GM19099 (cell line): Measurements from ENCODE around the gene CNGA3.

Source experiments
- POLR2A ChIP-seq: IDR thresholded peaks from 3 replicates; pipeline ENCODE4 v1.6.1; 2011; ENCODE audit warnings: low read depth; ENCODE audit not compliant: insufficient read length; ENCODE audit errors: extremely low read depth

The CNGA3 gene

GRCh38 chr2:98382739-98383138, 36.5 kb downstream of the CNGA3 start:
- TF ChIP-seq POLR2A: no peak

GRCh38 chr2:98383166-98383565, 36.9 kb downstream of the CNGA3 start:
- no peak for TF ChIP-seq POLR2A

DNA sequence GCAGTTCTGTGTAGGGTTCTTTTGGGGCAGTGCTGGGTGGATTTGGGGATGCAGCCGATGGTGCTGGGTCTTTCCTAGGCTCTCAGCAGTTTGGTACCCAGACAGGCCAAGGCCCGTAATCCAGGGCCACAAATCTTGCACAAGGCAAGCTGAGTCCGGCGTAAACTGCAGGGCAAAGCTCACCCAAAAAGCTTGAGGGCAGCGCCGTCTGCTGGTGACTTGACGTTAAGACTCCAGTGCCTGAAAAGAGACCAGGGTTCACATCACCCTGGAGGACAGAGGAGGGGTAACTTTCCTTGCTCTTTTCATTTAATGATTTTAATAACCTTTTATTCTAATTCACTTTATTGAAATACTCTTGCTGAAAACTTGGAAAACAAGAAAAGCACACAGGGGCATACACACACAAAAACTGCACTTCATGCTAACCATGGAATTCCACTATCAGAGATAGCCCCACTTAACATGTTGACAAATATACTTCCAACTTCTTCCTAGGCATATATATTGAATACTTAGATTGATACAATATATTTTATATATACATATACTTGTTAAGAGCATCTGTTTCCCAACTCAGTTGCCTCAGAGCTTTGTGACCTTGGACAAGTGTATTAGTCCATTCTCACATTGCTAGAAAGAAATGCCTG, 38.9 kb downstream of the CNGA3 start:
- no peak for TF ChIP-seq POLR2A

DNA sequence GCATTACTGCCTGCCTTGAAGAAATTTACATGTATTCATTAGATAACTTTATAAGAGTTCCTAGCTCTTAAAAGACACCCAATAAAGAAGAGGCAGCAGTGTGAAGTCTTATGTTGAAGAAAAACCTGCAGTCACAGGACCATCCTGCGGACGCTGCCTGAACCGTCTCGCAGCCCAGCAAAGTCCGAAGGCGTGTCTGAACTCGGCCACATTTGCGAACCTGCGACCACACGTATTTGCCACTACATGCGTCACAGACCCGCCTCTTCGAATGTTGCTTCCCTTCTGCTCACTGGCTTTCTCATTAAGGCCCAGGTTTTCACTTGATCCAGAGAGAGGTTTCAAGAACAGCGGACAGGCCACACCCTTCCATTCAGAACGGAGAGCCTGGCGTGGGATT, 41.2 kb downstream of the CNGA3 start:
- TF ChIP-seq POLR2A: no peak

- no peak for TF ChIP-seq POLR2A
These were observed 41.8 kb downstream of the CNGA3 start for GRCh38 chr2:98388081-98388480.

DNA sequence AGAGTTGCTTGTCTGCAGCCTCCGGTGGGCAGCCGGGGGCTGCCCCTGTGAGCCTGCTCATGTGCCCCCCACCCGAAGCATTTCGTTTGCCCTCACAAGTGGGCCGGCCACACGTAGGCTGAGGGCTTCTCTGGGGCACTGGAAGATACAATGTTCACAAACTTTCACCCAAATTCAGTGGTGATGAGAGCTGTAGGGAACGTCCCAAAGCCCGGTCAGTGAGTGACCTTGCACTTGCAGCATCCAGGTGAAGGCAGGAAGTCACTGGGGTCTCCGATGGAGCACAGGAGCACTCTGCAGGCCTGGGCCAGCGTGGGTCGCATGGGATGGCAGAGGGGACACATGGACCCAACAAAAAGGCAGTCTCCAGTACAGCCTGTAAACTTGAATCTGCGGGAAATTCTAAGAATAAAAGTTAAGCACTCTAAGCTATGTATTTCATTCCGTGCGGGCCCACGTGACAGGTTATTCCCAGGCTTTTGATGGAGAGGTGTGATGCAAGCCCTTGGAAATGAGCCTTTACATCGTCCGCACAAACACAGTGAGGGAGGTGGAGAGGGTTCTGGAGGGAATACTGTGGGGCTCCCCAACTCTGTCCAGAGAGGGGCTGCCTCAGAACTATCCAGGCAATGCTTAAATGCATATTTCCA, 42.5 kb downstream of the CNGA3 start:
- no peak for TF ChIP-seq POLR2A

DNA sequence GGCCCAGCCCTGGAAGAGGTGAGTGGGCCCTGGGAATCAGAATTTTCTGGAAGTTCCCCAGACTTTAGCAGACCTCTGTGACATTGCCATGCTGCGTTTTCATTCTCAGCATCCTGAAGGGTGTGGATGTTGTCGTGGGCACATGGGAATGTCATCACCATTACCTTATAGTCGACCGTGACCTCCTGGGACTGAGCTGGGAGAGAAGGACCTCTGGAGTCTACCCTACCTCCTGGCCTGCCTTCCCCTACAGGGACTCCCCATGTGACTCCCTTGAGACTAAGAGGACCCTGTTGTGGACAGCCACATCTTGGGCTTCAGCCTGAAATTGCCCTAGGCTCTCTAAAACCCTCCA, 43.0 kb downstream of the CNGA3 start:
- no peak for TF ChIP-seq POLR2A

DNA sequence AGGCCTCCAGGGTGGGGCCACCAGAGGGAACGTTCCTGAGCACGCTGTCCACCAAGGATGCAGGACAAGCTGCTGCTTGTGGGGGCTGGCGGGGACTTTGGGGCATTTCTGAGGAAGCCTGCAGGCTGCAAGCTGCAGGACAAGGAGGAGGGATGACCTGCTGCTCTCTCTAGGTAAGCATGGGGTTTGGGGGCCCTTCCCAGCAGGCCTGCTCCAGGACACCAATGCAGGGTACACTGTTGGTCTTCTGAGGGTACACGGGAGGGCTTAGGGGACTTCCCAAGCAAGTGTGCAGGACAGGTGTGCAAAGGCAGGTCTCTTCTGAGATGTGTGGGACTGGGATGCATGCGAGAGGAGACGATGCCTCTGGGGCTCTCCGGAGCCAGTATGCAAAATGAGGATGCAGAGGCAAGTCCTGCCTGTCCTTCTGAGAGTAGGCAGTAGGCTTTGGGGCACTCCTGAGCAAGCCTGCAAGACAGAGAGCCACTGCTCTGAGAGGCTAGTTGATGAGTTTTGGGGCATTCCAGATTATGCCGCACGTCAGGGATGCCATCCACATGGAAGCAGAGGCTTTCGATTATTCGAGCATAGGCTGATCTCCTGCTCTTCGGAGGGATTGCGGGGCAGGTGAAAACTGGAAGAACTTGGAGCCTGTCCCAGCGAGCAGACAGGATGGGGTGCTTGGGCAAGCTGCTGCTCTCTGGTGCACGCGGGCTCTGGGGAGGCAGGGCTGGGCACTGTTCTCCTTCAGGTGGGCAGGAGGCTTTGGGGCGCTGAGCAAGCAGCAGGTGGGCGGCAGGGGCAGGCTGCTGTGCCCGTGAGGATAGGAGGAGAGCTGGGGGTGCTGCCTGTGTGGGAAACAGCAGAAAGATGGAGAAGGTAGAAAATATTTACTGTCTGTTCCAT, 44.6 kb downstream of the CNGA3 start:
- TF ChIP-seq POLR2A: no peak

- TF ChIP-seq POLR2A: no peak
These were observed 45.5 kb downstream of the CNGA3 start for GRCh38 chr2:98391581-98392270.

- no peak for TF ChIP-seq POLR2A
These were observed 47.1 kb downstream of the CNGA3 start for GRCh38 chr2:98393354-98393753.

GRCh38 chr2:98394595-98395153, 48.4 kb downstream of the CNGA3 start:
- TF ChIP-seq POLR2A: no peak

DNA sequence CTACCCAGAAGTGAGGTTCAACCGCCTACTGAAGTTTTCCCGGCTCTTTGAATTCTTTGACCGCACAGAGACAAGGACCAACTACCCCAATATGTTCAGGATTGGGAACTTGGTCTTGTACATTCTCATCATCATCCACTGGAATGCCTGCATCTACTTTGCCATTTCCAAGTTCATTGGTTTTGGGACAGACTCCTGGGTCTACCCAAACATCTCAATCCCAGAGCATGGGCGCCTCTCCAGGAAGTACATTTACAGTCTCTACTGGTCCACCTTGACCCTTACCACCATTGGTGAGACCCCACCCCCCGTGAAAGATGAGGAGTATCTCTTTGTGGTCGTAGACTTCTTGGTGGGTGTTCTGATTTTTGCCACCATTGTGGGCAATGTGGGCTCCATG, 49.7 kb downstream of the CNGA3 start:
- no peak for TF ChIP-seq POLR2A

GRCh38 chr2:98396745-98397355, 50.6 kb downstream of the CNGA3 start:
- no peak for TF ChIP-seq POLR2A

- TF ChIP-seq POLR2A: no peak
These were observed 52.9 kb downstream of the CNGA3 start for GRCh38 chr2:98399140-98399539.
